NCI-H2227 treated with DMSO at 0.1 percent for 48 hours (cell line): ENCODE results near the gene STING1.
"Not testable (repeated sequence)": the region's sequence is repeated elsewhere in the genome, so short reads cannot be mapped to it uniquely, and the experiment has no call there.

ENCODE experiments used
- DNase-seq: peaks from one replicate; lab custom pipeline; 2025; lab: John Stamatoyannopoulos, UW

Gene STING1

DNA sequence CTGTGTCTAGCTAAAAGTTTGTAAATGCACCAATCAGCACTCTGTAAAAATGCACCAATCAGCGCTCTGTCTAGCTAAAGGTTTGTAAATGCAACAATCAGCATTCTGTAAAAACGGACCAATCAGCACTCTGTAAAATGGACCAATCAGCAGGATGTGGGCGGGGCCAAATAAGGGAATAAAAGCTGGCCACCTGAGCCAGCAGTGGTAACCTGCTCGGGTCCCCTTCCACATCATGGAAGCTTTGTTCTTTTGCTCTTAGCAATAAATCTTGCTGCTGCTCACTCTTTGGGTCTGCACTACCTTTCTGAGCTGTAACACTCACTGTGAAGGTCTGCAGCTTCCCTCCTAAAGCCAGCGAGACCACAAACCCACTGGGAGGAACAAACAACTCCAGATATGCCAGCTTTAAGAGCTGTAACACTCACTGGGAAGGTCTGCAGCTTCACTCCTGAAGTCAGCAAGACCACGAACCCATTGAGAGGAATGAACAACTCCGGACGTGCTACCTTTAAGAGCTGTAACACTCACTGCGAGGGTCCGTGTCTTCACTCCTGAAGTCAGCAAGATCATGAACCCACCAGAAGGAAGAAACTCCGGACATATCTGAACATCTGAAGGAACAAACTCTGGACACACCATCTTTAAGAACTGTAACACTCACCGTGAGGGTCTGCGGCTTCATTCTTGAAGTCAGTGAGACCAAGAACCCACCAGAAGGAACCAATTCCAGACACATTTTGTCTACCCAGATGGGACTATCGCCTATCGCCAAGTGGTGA is 20.7 kb upstream of the STING1 start:
- not testable (repeated sequence) for DNase-seq

DNA sequence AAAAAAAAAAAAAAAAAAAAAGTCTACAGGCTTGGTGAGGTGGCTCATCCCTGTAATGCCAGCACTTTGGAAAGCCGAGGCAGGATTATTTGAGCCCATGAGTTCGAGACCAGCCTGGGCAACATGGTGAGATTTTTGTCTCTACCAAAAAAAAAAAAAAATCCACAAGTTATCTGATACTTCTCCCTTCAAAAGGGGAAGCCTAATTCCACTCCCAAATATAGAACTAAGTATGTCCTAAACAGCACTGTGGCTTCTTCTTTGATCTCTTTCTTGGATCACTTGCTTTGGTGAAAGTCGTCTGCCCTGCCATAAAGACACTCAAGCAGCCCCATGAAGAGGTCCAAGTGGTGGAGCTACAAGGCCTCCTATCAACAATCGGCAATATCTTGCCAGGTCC is 18.8 kb upstream of the STING1 start:
- DNase-seq: no peak

GRCh38 chr5:139495638-139496435 is 13.3 kb upstream of the STING1 start:
- no peak for DNase-seq

GRCh38 chr5:139494832-139495231 is 12.3 kb upstream of the STING1 start:
- DNase-seq: no peak

GRCh38 chr5:139494256-139494655 is 11.7 kb upstream of the STING1 start:
- no peak for DNase-seq

DNA sequence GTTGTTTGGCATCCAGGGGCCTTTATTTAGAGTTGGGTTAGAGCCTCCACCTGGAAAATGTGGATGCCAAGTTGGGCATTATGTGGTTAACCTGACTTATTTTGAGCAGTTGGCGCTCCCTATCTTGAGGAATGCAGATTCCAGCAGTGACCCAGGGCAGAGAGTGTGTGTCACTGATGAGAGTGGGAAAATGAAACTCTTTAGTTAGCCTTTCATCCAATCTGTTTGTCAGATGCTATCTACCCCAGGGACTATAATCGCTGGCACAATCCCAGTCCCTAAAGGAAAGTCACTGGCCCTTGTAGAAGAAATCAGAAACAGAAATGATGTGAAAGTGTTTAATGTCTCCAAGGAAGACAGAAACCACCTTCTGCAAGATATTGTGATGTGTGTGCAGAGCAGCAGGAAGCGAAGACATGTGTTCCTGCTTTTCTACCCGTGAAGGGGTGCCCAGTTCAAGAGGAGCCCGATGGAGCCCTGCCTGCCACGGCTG is 10.2 kb upstream of the STING1 start:
- no peak for DNase-seq

DNA sequence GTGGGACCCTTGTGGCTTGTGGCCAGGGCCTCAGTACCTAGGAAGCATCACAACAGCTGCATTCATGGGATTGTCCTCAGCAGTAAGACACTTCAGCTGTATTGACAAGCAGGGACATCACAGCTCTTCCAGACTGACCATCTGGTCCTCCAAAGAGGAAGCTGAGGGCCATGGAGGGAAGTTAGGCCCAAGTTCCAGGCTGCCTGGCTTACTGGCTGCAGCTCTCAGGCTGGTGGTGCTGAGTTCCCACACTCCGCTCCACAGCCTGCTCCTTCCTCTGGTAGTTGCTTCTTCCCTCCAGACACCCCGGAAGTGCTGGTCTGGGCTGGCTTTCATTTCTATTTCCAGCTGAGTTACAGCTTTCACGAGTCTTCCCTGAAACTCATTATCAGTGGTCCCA is 5.7 kb upstream of the STING1 start:
- no peak for DNase-seq

GRCh38 chr5:139486201-139486600 is 3.6 kb upstream of the STING1 start:
- DNase-seq: no peak

DNA sequence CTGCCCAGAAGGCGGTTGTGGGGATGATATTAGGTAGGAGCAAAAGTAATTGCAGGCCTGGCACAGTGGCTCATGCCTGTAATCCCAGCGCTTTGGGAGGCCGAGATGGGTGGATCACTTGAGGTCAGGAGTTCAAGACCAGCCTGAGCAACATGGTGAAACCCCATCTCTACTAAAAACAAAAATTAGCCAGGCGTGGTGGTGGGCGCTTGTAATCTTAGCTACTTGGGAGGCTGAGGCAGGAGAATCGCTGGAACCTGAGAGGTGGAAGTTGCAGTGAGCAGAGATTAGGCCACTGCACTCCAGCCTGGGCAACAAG is 291 bp upstream of the STING1 start:
- not testable (repeated sequence) for DNase-seq

DNA sequence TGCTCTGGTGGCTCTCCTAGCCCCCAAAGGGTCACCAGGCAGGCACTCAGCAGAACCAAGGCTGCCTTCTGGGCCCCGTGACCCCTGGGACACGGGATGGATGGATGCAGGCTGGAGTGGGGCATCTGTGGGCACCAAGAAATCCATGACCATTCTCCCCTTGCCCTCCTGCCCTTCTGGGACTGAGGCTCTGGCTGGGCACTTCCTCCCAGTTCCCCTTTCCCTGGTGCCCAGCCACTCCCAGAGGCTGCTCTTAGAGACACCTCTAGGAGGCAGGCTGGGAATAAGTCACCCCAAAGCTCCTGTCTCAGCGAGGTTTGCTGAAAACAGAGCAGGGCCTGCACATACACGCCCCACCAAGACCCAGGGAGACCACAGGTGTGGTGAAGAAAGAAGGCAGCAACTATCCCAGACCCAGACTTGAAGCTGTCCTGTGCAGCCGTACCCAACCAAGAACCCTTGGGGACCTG is 943 bp downstream of the STING1 start:
- no peak for DNase-seq

DNA sequence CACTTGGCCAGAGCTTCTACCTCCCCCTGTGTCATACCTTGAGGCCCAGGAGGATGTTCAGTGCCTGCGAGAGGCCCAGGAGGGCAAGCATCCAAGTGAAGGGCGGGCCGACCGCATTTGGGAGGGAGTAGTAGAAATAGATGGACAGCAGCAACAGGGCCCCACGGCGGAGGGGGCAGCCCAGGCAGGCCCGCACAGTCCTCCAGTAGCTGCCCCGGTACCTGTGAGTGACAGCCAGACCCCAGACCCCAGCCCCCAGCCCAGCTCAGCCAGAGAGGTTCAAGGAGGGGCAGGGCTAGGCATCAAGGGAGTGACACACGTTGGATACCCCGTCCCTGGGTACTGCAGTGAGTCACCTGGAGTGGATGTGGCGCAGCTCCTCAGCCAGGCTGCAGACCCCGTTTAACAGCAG is 1.4 kb downstream of the STING1 start:
- DNase-seq: no peak

DNA sequence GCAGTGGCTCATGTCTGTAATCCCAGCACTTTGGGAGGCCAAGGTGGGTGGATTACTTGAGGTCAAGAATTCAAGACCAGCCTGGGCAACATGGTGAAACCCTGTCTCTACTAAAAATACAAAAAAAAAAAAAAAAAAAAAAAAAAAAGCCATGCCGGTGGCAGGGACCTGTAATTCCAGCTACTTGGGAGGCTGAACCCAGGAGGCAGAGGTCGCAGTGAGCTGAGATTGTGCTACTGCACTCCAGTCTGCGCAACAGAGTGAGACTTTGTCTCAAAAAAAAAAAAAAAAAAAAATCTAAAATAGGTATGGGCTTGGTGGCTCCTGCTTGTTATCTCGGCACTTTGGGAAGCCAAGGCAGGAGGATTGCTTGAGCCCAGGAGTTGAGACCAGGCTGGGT is 2.8 kb downstream of the STING1 start:
- DNase-seq: not testable (repeated sequence)

DNA sequence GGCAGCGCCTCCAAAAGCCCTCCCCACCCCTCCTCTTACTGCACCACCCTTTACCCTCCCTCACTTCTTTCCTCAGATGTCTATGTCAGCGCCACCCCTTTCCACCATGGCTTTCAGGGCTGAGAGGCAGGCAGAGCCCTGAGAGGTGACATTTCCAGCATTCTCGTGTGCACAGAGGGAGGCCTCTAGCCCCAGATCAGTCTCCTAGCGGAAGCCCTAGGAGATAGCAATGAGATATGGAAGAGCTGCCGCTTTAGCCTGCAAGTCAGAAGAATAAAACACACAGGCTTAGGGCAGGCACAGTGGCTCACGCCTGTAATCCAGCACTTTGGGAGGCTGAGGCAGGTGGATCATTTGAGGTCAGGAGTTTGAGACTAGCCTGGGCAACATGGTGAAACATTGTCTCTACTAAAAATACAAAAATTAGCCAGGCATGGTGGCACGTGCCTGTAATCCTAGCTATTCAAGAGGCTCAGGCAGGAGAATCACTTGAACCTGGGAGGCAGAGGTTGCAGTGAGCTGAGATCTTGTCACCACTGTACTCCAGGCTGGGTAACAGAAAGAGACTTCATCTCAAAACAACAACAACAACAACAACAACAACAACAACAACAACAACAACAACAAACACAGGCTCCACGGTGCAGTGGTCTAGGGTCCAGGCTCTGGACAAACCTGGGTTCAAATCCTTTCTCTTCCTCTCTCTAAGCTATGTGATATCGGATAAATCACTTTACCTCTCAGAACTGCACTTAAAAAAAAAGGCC is 3.7 kb downstream of the STING1 start:
- DNase-seq: not testable (repeated sequence)

- DNase-seq: no peak
Observed at GRCh38 chr5:139475865-139476617, 6.5 kb downstream of the STING1 start.

DNA sequence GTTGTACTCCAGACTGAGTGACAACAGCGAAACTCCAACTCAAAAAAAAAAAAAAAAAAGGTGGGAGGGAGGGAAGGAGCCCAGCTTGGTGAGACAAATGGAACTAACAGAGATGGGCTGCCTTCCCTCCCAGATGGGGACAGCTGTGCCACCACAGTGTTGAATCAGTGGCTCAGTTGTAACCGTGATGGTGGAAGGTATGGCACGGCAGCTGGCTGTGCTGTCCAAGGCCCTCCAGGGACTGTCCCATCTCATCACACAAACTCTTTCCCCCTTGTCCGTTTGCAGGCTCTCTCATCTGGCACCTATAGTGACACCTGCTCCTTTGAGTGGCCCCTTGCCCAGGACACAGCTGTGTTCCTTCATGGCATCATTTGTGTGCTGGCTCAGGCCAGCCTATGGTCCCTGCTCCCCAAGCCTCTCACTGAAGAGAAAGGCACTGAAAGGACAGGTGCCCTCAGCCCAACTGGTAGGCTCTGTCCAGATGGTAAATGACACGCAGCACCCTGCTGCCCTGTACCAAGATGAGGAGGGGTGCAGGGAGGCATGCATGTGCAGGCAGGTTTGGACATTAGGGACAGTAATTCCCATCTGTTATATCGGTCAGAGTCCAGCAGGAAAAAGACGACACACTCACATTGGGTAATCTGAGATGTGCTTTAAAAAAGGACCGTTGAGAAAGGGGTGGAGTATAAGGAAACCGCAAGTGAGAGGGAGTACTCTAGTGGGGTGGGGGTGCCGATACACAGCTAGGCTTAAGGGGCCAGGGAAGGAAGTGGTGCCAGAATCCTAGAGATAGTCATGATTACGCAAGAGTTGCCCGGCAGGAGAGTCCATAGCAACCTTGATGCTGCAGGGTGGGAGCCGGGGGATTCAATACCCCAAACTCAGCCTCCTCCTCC is 7.4 kb downstream of the STING1 start:
- no peak for DNase-seq

- DNase-seq: no peak
Observed at GRCh38 chr5:139473565-139473964, 9.0 kb downstream of the STING1 start.

- no peak for DNase-seq
Observed at GRCh38 chr5:139473105-139473504, 9.5 kb downstream of the STING1 start.

- no peak for DNase-seq
Observed at GRCh38 chr5:139472386-139473030, 10.1 kb downstream of the STING1 start.

- DNase-seq: no peak
Observed at GRCh38 chr5:139470821-139471300, 11.7 kb downstream of the STING1 start, which contains the start of gene SMIM33. SMIM33 (plus strand) TSS chr5:139471004; CDS start chr5:139471122, 118 bp downstream.

GRCh38 chr5:139468421-139468931 is 14.1 kb downstream of the STING1 start:
- DNase-seq: no peak
